K562 (cell line): ENCODE results near the gene FFAR1. TPM values are rescaled to one million over a fixed set of nuclear protein-coding genes. Genes with fewer than 3 reads are reported as not detected.

Experiments used
- BCOR ChIP-seq: fragments of 450-650 bp; IDR thresholded peaks from 2 replicates; pipeline ENCODE4 v1.6.1; 2016
- CHD1 ChIP-seq: fragments of 200-600 bp; sonication (generic); IDR thresholded peaks from one replicate; pipeline ENCODE4 v1.6.1; 2012; ENCODE audit warnings: mild to moderate bottlenecking, moderate library complexity, low read length, inconsistent platforms
- CTBP1 ChIP-seq: fragments of 450-650 bp; IDR thresholded peaks from 2 replicates; pipeline ENCODE4 v1.6.1; 2016; ENCODE audit warnings: borderline replicate concordance
- DACH1 ChIP-seq: fragments of 450-650 bp; IDR thresholded peaks from 2 replicates; pipeline ENCODE4 v1.6.1; 2018; ENCODE audit not compliant: partially characterized antibody
- EGR1 ChIP-seq: fragments of 450-650 bp; conservative IDR thresholded peaks from 2 replicates; pipeline ENCODE4 v1.6.1; 2017; ENCODE audit warnings: mild to moderate bottlenecking
- FOXJ2 ChIP-seq: fragments of 200-800 bp; sonication (Bioruptor generic); IDR thresholded peaks from 2 replicates; pipeline ENCODE4 v1.6.1; 2016; ENCODE audit warnings: missing genetic modification characterization, missing compliant biosample characterization
- FUS ChIP-seq: fragments of 200-400 bp; formaldehyde crosslinking; optimal IDR thresholded peaks from 2 replicates; pipeline ENCODE3; 2017; ENCODE audit warnings: low read depth, low read length
- GTF2B ChIP-seq: IDR thresholded peaks from 2 replicates; pipeline ENCODE4 v1.6.1; 2011; ENCODE audit not compliant: insufficient read length; ENCODE audit errors: extremely low read depth
- JUND ChIP-seq, 2 experiments: IDR thresholded peaks; 2 replicates in 1 of 2; 3 replicates in 1 of 2; pipeline ENCODE4 v1.6.1; 2011; ENCODE audit warnings: borderline replicate concordance in 2 of 2, low read depth in 2 of 2, low read length in 2 of 2, improper control_type of control experiment in 1 of 2, missing biosample characterization in 1 of 2, missing genetic modification characterization in 1 of 2, missing genetic modification reagents in 1 of 2
- KDM2B ChIP-seq: fragments of 250-450 bp; sonication (Bioruptor Pico); IDR thresholded peaks from 2 replicates; pipeline ENCODE4 v1.8.0; 2021; ENCODE audit warnings: mild to moderate bottlenecking, moderate library complexity
- MEF2D ChIP-seq: conservative IDR thresholded peaks from 2 replicates; pipeline ENCODE4 v1.6.1; 2016; ENCODE audit warnings: low read depth, missing genetic modification characterization, missing compliant biosample characterization
- MLLT1 ChIP-seq, 2 experiments: fragments of 450-650 bp; IDR thresholded peaks; 2 replicates each; pipeline ENCODE4 v1.6.1; 2016
- RB1 ChIP-seq: fragments of 450-650 bp; IDR thresholded peaks from 2 replicates; pipeline ENCODE4 v1.6.1; 2017; ENCODE audit warnings: low read depth, mild to moderate bottlenecking
- SMAD1 ChIP-seq: fragments of 150-350 bp; IDR thresholded peaks from 2 replicates; pipeline ENCODE4 v1.6.1; 2014; ENCODE audit warnings: low read length, low read depth; ENCODE audit not compliant: partially characterized antibody
- SMAD2 ChIP-seq: fragments of 150-350 bp; IDR thresholded peaks from 2 replicates; pipeline ENCODE4 v1.6.1; 2014; ENCODE audit warnings: low read depth, mild to moderate bottlenecking, low read length
- SNRNP70 ChIP-seq: fragments of 200-400 bp; formaldehyde crosslinking; optimal IDR thresholded peaks from 2 replicates; pipeline ENCODE3; 2017; ENCODE audit warnings: low read depth, low read length
- TAF9B ChIP-seq: fragments of 450-650 bp; IDR thresholded peaks from 2 replicates; pipeline ENCODE4 v1.6.1; 2018; ENCODE audit warnings: mild to moderate bottlenecking; ENCODE audit not compliant: partially characterized antibody
- TEAD4 ChIP-seq, 2 experiments: sonication (generic) in 1 of 2; formaldehyde crosslinking in 1 of 2; IDR thresholded peaks; 2 replicates each; pipeline versions ENCODE4 v1.6.1 to v1.8.0; 2012 to 2022; ENCODE audit warnings: borderline replicate concordance in 1 of 2, inconsistent platforms in 1 of 2, low read length in 1 of 2, mild to moderate bottlenecking in 1 of 2, missing genetic modification reagents in 1 of 2
- ZBTB9 ChIP-seq: fragments of 450-650 bp; formaldehyde crosslinking; IDR thresholded peaks from 2 replicates; pipeline ENCODE4 v1.4.0; 2020; ENCODE audit warnings: mild to moderate bottlenecking, moderate library complexity
- ZC3H4 ChIP-seq: sonication (generic); formaldehyde crosslinking; IDR thresholded peaks from 2 replicates; pipeline ENCODE4 v1.9.0; 2021; ENCODE audit warnings: missing genetic modification reagents, borderline replicate concordance
- ZNF586 ChIP-seq: fragments of 450-650 bp; formaldehyde crosslinking; conservative IDR thresholded peaks from 2 replicates; pipeline ENCODE4 v1.4.0; 2020; ENCODE audit warnings: mild to moderate bottlenecking, moderate library complexity
- ZSCAN32 ChIP-seq: fragments of 450-650 bp; formaldehyde crosslinking; IDR thresholded peaks from 2 replicates; pipeline ENCODE4 v1.4.0; 2020; ENCODE audit warnings: mild to moderate bottlenecking, moderate library complexity
- polyA plus RNA-seq, 8 experiments: library from polyadenylated mRNA; depleted of rRNA in 4 of 8; stranded (reverse) in 5 of 8; unstranded in 3 of 8; fragments of >200 nt; fragmentation: Nextera tagmentation in 2 of 8; fragmentation: Illumina TruSeq in 1 of 8; extraction: Ambion mirVana in 2 of 8; extraction: Trizol in 1 of 8; gene quantifications; 2 replicates each; pipeline versions ENCODE4 v1.2.1 to v1.2.3, GENCODE V29; 2011 to 2014; ENCODE audit warnings: inconsistent platforms in 1 of 8, missing spikeins in 1 of 8
- total RNA-seq, 7 experiments: library from RNA; depleted of rRNA in 6 of 7; stranded (reverse); fragments of >200 nt in 6 of 7; fragmentation: Illumina TruSeq in 2 of 7; extraction: Trizol in 2 of 7; gene quantifications; 2 replicates each; pipeline versions ENCODE4 v1.2.1 to v1.2.3, GENCODE V29; 2011 to 2021; ENCODE audit warnings: low replicate concordance in 1 of 7
- TF ChIP-seq, protein P1 (sequence below), 3 experiments: fragments of 200-800 bp in 1 of 3; sonication (Bioruptor generic) in 1 of 3; sonication (generic) in 1 of 3; formaldehyde crosslinking in 1 of 3; IDR thresholded peaks; 2 replicates each; pipeline versions ENCODE4 v1.6.1 to v1.8.0; 2016 to 2022; ENCODE audit warnings: mild to moderate bottlenecking in 2 of 3, missing compliant biosample characterization in 2 of 3, missing genetic modification characterization in 2 of 3, missing genetic modification reagents in 1 of 3

FFAR1 gene
- total and polyA plus RNA-seq, 9 of the 15 experiments (the other 6 are each of a cell fraction or from before 2014, with no cell fraction given) = not detected

DNA sequence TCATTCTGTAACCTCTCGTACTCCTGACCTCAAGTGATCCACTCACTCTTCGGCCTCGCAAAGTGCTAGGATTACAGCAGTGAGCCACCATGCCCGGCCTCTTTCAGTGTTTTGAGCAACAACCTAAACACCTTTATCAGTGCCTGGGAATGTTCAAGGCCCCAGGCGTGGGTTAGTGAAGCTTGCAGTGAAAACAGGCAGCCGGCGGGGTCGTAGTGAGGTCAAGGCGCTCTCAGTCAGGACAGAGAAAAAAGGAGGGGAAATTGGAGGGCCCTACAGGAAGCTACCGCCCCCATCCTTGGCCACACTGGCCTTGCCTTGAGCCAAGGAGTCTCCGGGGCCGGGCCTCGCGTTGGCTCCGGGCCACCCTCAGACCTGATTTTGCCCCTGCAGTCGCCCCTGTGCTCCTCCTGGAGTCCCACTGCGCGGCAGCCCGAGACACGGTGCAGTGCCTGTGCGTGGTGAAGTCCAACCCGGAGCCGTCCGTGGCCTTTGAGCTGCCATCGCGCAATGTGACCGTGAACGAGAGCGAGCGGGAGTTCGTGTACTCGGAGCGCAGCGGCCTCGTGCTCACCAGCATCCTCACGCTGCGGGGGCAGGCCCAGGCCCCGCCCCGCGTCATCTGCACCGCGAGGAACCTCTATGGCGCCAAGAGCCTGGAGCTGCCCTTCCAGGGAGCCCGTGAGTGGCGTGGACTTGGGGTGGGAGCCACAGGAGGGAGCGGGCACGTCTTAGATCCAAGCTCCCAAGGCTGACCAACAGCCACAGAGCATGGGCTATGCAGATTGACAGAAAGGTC is 38.0 kb upstream of the FFAR1 start (continued):
- no peak for TF ChIP-seq SMAD2
- TF ChIP-seq MLLT1 (IDR thresholded peaks at IDR 0.05) = no peak
- TF ChIP-seq MEF2D (tag) = 0 out of 2 replicates have a peak, but pooled peaks have one; percentile 73
- peak; percentile 77; the same call in 1 of the 2 replicates for TF ChIP-seq KDM2B (CRISPR knock-in tag)
- no peak for TF ChIP-seq BCOR
- no peak; the same call in 1 of the 2 replicates for TF ChIP-seq ZBTB9
- TF ChIP-seq DACH1 = no peak
- TF ChIP-seq ZNF586 (CRISPR knock-in tag) = no peak
- TF ChIP-seq EGR1 = peak; percentile 76
- no peak for TF ChIP-seq GTF2B
- peak; percentile 23; the same call in 1 of the 2 replicates for TF ChIP-seq JUND (IDR thresholded peaks at IDR 0.05; ENCODE audit: borderline replicate concordance, low read depth, low read length)
- peak; percentile 39; the same call in 1 of the 3 replicates for TF ChIP-seq JUND (tag; IDR thresholded peaks at IDR 0.05; ENCODE audit: borderline replicate concordance, low read depth, low read length)
- no peak for TF ChIP-seq CHD1
- TF ChIP-seq, protein P1, sequence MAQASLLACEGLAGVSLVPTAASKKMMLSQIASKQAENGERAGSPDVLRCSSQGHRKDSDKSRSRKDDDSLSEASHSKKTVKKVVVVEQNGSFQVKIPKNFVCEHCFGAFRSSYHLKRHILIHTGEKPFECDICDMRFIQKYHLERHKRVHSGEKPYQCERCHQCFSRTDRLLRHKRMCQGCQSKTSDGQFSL (CRISPR knock-in tag; IDR thresholded peaks at IDR 0.05) = no peak
- TF ChIP-seq, protein P1 (tag; IDR thresholded peaks at IDR 0.05) = no peak; a peak in 2 of 4 replicates
- TF ChIP-seq SMAD1 = peak; percentile 17
- no peak for TF ChIP-seq ZC3H4
- no peak for TF ChIP-seq ZSCAN32 (CRISPR knock-in tag)
- no peak for TF ChIP-seq RB1
- TF ChIP-seq FOXJ2 (tag) = 0 out of 2 replicates have a peak, but pooled peaks have one; percentile 31
- TF ChIP-seq SNRNP70 = no peak
- TF ChIP-seq FUS = no peak
- TF ChIP-seq TEAD4 (IDR thresholded peaks at IDR 0.05; ENCODE audit: low read length) = peak; percentile 33; the same call in 1 of the 2 replicates
- no peak for TF ChIP-seq TEAD4 (CRISPR knock-in tag; IDR thresholded peaks at IDR 0.05; ENCODE audit: borderline replicate concordance)
- peak; percentile 67; the same call in 1 of the 2 replicates for TF ChIP-seq CTBP1
- no peak for TF ChIP-seq TAF9B
